Adrenal gland (tissue), 5 donors: Measurements from ENCODE around the gene MPDZ.

Source experiments
- CTCF ChIP-seq, 6 experiments: fragments of 450-650 bp in 4 of 6; fragments of 200-600 bp in 2 of 6; sonication (generic) in 1 of 6; IDR thresholded peaks; 1 replicate in 5 of 6; 2 replicates in 1 of 6; pipeline versions ENCODE4 v1.5.1 to v1.8.0; 2016 to 2021; ENCODE audit warnings: antibody characterized with exemption in 6 of 6, mild to moderate bottlenecking in 2 of 6, moderate library complexity in 1 of 6
- POLR2A ChIP-seq, 2 donors: fragments of 450-650 bp; IDR thresholded peaks; one replicate each; pipeline ENCODE4 v1.6.1; 2017; ENCODE audit warnings: antibody characterized with exemption in 2 of 2, mild to moderate bottlenecking in 2 of 2, moderate library complexity in 1 of 2
- donor health status: DM: no; HTN: no; CAD: no.

- TF ChIP-seq CTCF (IDR thresholded peaks at IDR 0.05) (peak in 2 of 6 experiments; percentile 5 to 34), POLR2A (IDR thresholded peaks at IDR 0.05) (peak; percentile 10 to 44)
Measured at GRCh38 chr9:13279284-13280141, at the start of gene MPDZ.
